Right renal cortex interstitium (tissue), 3 donors: ENCODE measurements around the gene PTCH2. TPM values are rescaled to one million over a fixed set of nuclear protein-coding genes. Genes with fewer than 3 reads are reported as not detected.
A peak's percentile ranks its signal among the peaks of the same experiment; 100 is the strongest.

Experiments used
- DNase-seq, 3 donors: peaks; one replicate each; pipeline ENCODE4 v3.0.0-alpha.2; 2013; ENCODE audit warnings: low read depth in 3 of 3, low spot score in 2 of 3
- polyA plus RNA-seq, 3 donors: library from polyadenylated mRNA; unstranded; fragments of 120-200 nt; gene quantifications; one replicate each; pipeline ENCODE4 v1.2.1, GENCODE V29; 2013; ENCODE audit not compliant: insufficient read length in 3 of 3

PTCH2 gene
- polyA plus RNA-seq: 1 to 10 TPM; 2.9 to 3.3 (median 3.2) TPM

GRCh38 chr1:44842862-44843655, at the start of gene PTCH2:
PTCH2 (minus strand) TSS chr1:44843253; CDS start chr1:44842932, 321 bp downstream.
- DNase-seq: peak; percentile 45 to 83 (median 83)

- no peak for DNase-seq
Measured at GRCh38 chr1:44890007-44890406, 47.0 kb upstream of the PTCH2 start.

- DNase-seq: no peak
Measured at GRCh38 chr1:44885406-44885805, 42.4 kb upstream of the PTCH2 start.

- DNase-seq: no peak
Measured at GRCh38 chr1:44884746-44885145, 41.7 kb upstream of the PTCH2 start.

- DNase-seq: no peak
Measured at GRCh38 chr1:44881011-44881632, 38.1 kb upstream of the PTCH2 start.

GRCh38 chr1:44874155-44874554, 31.1 kb upstream of the PTCH2 start:
- no peak for DNase-seq

GRCh38 chr1:44870096-44870495, 27.0 kb upstream of the PTCH2 start:
- DNase-seq: no peak

- no peak for DNase-seq
Measured at GRCh38 chr1:44867801-44868200, 24.7 kb upstream of the PTCH2 start.

GRCh38 chr1:44862829-44863401, 19.9 kb upstream of the PTCH2 start:
- no peak for DNase-seq

- no peak for DNase-seq
Measured at GRCh38 chr1:44860891-44861425, 17.9 kb upstream of the PTCH2 start.

- no peak for DNase-seq
Measured at GRCh38 chr1:44860331-44860730, 17.3 kb upstream of the PTCH2 start.

GRCh38 chr1:44857446-44857845, 14.4 kb upstream of the PTCH2 start:
- no peak for DNase-seq

- DNase-seq: no peak
Measured at GRCh38 chr1:44855742-44856141, 12.7 kb upstream of the PTCH2 start.

- no peak for DNase-seq
Measured at GRCh38 chr1:44854970-44855369, 11.9 kb upstream of the PTCH2 start.

- DNase-seq: no peak
Measured at GRCh38 chr1:44853201-44853600, 10.1 kb upstream of the PTCH2 start.

GRCh38 chr1:44851308-44851707, 8.3 kb upstream of the PTCH2 start:
- no peak for DNase-seq

- no peak for DNase-seq
Measured at GRCh38 chr1:44849575-44850132, 6.6 kb upstream of the PTCH2 start.

GRCh38 chr1:44848456-44849181, 5.6 kb upstream of the PTCH2 start:
- DNase-seq: no peak

GRCh38 chr1:44847845-44848244, 4.8 kb upstream of the PTCH2 start:
- no peak for DNase-seq

- no peak for DNase-seq
Measured at GRCh38 chr1:44846985-44847384, 3.9 kb upstream of the PTCH2 start.

GRCh38 chr1:44842486-44842861, 579 bp downstream of the PTCH2 start:
- DNase-seq: no peak
